Germinal center (tissue), 1 donor: Measurements from ENCODE around the gene NFATC1.

Experiments
- DNase-seq: peaks from one replicate; pipeline ENCODE4 v3.0.0; 2012; ENCODE audit warnings: mixed read lengths, low spot score

NFATC1 gene

DNA sequence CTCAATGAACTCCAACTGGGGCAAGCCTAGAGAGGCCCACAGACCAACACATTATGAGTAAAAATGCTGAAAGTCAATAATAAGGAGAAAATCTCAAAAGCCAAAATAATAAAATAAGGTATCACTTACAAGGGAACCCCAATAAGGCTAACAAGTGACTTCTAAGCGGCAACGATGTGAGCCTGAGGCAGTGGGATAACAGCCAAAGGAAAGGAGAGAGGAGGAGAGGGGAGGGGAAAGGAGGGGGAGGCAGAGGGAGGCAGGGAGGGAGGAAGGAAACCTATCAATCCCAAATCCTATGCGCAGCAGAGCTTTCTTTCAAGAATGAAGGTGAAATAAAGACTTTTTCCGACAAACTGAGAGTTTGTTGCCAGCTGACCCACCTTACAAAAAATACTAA lies 6.0 kb upstream of the NFATC1 start:
- no peak for DNase-seq

DNA sequence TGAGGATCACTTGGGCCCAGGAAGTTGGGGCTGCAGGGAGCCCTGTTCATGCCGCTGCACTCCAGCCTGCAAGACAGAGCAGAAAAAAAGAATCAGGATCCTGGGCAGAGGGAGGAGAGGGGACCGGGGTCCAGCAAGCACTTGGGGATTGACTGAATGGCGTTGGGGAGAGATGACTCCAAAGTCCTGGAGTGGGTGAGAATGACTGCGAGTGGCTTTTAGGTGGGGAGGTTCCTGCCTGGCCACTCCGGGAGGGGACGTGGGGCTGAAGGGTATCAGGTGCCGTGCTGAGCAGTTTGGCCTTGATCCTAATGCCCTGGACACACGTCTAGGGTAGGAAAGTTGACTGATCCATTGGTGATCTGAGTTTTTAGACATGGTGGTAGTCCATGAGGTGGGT lies 3.5 kb upstream of the NFATC1 start:
- no peak for DNase-seq

DNA sequence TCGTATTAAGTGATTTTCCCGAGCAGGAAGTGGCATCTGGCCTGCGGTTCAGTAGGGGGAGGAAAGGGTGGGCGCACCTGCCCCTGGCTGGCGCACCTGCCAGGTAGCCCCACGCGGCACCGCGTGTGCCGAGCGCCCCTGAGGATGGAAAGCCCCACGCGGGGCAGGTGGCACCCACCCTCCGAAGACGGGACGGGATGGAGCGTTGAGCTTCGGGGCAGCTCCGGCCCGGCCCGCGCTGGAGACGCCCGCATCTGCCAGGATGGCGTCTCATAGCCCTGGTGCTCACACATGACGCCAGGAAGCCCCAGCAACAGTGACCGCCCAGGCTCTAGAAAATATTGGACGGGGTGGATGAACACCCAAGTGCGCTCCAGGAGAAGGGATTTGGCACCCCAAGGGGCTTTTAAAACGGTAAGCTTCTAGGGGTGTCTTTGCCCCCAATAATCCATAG lies 2.5 kb upstream of the NFATC1 start:
- DNase-seq: peak; percentile 66

DNA sequence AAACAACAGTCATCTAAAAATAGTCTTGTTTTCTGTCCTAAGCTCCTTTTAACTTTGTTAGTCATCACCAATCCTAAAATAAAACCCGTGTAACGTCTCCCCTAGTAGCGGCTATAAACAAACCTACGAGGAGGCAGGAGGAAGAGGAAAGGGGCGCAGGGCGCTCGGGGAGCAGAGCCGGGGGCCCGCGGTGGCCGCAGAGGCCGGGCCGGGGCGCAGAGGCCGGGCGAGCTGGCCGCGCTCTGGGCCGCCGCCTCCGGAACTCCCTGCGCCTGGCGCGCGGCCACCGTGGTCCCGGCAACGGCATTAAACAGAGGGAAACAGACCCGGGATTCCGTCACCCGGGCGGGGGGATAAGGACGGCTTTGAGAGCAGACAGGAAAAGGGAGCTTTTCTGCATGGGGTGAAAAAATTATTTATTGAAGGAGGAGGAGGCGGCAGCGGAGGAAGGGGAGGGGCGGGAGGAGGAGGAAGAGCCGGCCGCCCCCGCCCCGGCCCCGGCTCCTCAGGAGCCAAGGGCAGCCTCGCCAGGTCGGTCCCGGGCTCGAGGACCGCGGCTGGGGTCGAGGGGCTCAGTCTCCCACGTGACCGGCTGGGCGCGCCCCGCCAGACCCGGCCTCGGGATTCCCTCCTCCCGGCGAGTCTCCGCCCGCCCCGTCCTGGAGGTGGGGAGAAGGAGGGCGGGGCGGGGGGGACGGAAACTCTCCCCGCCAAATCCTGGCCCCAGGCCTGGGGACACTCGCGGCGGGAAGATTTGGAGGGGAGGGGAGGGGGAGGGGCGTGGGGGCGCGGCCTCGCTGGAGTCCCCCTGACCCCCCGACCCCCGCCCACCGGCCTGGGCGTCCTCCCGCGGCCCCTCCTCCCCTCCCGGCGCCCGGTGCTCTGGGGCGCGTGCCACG lies 1.8 kb upstream of the NFATC1 start:
- DNase-seq: peak; percentile 67

DNA sequence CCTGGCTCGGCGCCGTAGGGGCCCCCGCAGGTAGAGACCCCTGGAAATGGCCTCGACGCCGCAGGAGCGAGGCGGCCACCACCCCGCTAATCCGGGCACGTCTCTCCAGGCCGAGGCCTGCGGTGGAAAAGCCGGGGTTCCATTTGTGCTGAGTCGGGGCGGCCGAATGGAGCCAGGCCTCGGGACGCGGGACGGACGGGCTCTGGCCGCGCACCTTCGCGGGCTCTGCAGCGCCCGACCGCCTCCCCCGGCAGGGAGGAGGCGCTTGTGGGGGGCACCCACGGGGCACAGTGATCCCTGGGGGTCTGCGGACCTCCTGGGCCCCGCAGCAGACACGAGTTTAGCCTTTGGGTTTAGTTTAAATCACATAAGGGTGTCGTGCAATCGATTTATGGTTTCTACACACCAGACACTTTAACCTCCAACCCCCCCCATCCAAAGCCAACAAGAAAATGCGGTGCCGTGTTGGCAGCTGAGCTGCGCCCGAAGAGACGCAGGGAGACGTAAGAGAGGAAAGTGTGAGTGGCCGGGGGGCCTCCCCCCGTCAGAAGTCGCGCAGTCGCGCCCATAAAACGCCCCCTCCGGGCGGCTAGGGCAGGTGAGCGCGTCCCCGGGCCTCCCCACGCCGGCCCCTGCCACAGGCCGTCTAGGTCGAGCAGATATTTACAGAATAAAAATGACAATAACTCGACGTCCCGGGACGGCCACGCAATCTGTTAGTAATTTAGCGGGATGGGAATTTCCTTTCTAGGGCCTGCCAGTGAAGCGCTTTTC lies 1.0 kb upstream of the NFATC1 start:
- peak; percentile 64 for DNase-seq

DNA sequence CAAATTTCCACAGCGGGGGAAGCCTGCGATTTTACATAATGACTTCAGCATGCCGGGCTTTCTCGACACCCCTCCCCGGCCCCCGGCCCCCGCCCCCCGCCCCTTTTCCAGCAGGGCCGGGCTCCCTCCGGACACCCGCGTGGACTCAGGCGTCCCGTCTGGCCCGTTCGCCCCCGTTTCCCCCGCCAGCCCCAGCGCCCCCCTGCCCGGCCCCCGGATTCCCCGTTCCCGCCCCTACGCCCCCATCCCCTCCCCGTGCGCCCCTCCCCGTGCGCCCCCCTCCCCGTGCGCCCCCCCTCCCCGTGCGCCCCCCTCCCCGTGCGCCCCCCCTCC lies 456 bp upstream of the NFATC1 start:
- no peak for DNase-seq

DNA sequence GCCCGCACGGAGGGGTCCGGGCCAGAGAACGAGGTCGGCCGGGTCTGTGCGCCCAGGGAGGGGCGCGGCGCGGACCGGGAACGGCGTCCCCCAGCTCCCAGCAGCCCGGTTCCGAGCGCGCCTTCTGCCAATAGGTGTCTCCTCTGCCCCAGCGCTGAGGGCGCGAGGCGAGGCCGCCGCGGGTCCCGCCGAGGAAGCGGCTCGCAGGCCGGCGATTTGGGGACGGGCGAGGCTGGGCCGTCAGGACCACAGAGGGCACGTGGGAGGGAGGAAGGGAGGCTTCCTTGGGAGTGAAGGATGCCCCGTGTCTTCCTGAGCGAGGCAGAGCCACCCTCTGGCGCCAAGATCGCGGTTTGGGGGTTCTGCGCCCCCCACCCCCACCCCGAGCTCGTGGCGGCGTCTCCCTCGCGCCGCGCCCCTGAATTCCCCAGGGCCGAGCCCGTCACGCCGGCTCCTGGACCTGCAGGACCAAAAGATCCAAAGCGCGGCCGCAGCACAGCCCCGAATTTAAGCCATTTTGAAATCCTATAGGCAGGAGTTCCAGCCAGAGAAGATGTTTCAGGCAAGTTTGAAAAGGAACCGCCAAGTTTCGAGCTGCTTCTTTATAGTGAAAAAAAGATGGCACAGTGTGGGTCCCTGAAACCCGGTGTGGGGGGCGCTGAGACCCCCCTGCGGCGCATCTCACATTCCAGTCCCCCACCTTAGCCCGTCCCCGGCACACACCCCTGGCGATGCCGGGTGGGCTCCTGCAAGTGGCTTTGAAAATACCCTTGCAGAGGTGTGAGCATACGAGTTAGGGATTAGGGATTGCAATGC lies 909 bp downstream of the NFATC1 start:
- DNase-seq: peak; percentile 62

DNA sequence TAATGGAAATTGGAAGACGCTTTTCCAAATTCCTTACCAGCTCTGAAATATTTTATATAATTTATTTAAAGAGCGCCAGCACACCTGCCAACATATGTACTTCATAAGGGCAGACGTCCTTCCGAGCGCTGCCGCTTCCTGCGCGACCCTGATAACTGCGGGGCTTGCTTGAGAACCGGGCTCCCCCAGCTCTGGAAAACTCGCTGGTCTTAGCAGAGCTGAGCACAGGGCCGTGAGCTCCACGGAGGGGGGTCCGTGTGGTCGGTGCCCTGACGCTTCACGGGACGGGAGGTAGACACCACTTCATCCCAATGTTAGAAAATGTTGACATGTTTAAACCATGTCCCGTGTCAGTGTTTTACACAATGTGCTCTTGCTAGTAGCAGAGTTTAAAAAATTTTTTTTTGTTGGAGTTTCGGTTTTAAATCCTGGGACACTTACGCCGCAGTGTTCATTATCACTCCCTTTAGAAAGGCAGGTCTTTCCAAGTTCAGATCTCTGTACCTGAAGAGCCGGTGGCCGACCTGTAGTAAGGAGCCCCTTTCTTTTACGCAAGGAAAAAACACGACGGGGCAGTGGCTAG lies 1.6 kb downstream of the NFATC1 start:
- DNase-seq: no peak

DNA sequence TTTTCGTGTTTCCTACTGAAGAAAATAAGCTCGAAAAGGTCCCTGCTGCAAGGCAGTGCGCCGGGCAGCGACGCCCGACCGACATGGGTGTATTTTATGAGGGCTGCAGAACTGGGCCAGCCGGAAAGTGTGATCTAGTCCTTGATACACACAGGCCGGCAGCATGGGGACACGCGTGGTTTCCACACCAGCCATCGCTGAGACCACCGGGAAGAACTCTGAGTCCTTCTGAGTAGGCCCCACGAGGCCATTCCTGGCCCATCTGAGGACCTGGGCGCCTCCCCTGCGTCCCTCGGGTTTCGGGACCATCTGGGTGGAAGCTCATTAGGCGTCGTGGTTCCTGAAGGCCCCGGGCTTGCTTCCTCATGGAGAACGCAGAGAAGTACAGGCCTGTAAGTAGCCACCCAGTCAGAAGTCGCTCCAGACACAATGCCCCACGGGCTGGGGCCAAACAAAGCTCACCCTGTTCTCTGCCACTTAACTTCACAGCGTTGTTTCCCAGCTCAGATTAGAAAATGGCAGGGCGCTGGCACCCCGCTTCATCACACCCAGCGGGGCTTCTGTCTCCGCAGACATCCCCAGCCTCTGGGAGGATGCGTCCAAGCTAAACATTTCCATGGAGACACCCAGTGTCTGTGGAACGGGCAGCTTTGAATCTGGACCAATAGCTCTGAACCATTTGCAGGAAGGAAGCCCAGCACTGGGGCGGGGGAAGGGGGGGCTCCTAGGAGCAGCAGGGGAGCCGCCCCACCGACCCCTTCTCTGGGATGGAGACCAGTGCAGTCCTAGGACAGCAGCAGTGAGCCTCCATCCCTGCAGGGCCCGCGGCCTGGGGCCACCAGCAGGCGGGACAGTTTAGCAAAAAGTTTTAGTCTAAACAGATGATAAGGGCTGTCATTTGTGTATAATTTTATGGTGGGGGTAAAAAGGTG lies 2.4 kb downstream of the NFATC1 start:
- no peak for DNase-seq

DNA sequence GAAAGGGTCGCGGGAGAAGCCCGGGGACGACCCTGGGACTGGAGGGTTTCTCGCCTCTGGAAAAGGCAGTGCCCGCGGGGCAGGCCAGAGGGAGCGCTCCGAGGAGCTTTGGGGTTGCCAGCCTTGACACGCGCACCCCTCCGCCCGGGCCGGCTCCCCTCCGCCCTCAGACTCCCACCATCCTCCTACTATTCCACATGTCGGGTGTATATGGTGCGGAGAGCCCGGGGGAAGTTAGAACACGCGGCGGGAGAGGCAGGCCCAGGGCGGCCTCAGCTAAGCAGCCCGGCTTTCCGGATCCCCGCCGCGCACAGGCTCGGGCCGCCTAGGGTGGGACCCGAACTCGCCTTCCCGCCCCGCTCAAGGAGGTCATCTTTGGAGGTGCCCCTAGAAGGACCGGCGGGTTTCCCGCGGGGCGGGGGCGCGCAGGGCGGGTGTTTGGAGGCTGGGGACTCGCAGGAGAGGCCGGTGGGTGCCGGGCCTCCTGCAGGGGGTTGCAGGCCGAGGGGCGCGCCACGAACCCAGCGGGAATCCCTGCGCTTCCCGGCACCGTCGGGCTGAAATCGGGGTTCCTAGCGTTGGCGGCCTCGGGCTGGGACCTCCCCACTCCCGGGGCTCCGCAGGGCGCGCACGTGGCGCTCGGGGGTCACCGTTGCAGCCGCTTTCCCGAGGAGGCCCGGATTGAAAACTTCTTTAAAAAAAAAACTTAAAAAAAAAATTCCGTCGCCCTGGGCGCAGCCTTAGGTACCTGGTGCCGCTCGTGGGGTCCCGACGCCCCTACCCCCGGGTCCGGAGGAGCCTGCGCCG lies 3.7 kb downstream of the NFATC1 start:
- peak; percentile 58 for DNase-seq

DNA sequence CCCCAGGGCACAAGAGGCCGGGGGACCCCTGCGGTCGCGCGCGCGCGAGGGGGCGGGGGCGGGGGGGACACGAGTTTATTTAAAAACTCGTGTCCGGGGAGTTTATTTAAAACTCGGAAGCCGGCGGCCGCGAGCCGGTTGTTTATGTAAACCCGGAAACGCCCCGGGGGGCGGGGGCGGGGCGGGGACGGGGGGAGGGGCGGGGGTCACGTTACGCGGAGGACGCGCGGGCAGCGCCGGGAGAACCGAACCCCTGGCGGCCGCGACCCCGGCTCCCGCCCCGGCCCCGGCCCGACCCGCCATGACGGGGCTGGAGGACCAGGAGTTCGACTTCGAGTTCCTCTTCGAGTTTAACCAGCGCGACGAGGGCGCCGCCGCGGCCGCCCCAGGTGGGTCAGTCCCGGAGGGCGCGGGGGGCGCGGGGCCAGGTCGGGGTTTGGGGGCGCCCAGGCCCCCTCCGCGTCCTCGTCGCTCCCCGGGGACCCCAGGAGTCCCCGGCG lies 4.4 kb downstream of the NFATC1 start:
- peak; percentile 83 for DNase-seq

DNA sequence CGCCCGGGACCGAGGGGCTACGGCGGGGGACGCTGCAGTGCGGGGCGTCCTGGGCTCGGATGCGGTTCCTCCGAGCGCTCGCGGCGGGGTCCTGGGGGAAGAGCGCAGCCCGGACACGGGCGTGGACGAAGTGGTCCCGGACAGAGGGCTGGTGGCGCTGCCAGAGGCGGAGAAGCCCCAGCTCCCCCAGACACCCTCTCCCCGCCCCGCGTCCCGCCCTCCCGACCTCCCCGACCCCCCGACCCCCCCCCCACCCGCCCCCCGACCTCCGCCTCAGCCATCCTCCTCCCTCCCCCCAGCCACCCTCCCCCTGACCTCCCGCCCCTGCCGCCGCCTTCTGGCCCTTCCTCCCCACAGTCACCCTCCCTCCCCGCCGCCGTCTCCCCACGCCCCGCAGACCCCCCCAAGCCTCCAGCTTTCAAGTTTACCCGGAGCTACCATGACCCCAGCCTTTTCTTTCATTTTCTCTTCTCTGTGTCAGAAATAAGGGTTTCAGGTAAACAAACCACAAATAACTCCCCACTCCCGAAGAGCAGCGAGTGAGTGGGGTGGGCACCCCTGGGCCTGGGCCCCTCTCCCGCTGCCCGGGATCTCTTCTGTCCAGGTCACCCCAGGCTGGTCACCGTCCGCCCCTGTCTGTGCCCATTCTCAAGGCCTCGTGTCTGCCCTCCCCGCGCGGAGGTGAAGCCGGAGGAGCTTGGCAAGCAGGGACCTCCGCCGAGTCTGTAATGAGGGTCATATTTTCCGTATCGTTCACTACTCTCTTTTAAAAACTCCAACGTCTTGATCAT lies 5.1 kb downstream of the NFATC1 start:
- peak; percentile 75 for DNase-seq

DNA sequence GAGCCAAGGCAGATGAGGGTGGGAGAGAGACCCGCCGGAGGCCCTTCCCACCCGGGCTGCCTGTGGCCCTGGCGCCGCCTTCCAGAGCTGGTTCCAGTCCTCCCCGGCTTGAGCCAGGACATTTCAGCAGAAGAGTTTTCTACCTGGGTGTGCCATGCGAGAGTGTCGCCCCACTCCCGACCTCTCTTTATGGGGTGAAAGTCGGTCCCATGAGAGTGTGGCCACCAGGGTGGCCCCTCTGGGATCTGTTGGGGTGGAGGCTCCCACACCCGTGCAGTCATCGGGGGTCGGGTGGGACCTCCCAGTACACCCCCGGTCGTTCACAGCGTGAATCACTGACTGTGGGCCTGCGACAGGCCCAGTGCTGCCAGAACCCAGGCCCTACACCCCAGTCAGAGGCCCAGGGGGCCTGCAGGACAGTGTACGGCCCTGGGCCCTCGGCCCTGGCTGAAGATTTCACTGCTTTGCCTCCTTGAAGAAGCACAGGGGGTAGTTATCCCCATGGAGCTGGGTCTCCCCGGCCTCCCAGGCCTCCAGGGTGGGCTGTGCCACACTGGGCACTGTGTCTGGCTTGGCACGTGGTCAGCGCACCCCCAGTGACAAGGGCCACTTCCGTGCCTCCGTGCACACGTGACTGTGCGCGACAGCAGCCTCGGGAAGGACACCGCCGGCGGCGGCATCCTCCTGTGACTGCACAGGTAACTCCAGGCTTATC lies 5.9 kb downstream of the NFATC1 start:
- no peak for DNase-seq

DNA sequence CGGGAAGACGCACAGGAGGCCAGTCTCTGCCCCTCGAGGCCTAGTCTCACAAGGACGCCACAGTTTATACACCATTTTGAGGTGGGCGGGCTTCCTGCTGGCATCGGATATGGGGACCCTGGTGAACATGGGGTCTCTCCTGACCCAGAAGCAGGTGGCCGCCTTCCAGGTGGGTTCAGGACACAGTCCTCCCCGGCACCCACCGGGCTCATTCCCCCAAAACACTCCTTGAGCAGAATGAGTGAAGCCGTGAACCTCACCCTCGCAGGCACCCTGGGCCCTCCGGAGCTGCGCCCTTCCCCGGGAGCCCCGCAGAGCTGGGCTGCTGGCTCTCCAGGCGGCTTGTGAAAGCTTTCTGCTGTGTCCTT lies 6.5 kb downstream of the NFATC1 start:
- DNase-seq: no peak

DNA sequence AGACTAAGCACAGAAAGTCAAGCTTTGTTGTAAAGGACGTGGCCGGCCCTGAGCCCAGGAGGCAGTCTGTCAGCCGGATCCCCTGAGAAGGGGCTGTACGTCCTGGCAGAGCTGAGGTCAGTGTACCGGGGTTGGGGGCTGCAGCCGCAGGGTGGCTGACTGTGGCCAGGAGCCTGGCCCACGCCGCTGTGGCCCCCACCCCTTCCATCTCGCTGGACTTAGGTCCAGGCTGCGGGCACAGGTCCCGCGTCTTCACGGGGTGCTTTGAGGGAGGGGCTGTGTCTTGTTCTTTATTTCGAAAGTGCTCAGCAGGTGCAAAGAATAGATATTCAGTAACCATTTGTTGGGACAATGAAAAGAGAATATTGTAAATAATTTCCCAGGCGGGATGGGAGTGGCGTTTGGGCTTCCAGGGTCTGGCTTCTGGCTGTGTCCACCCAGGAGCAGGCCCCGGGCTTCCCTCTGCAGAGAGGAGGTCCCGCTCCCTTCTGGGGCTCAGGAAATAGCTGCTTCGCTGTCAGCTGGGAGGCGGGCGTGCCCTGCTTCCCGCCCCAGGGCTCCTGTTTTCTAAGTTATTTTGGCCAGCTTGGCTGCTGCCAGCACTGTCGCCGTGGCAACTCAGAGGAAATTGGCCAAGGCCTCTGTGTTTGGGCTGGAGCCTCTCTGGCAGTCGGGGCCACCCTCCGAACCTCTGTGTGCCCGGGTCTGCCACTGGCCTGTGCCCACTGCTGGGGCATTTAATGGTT lies 7.4 kb downstream of the NFATC1 start:
- peak; percentile 42 for DNase-seq

DNA sequence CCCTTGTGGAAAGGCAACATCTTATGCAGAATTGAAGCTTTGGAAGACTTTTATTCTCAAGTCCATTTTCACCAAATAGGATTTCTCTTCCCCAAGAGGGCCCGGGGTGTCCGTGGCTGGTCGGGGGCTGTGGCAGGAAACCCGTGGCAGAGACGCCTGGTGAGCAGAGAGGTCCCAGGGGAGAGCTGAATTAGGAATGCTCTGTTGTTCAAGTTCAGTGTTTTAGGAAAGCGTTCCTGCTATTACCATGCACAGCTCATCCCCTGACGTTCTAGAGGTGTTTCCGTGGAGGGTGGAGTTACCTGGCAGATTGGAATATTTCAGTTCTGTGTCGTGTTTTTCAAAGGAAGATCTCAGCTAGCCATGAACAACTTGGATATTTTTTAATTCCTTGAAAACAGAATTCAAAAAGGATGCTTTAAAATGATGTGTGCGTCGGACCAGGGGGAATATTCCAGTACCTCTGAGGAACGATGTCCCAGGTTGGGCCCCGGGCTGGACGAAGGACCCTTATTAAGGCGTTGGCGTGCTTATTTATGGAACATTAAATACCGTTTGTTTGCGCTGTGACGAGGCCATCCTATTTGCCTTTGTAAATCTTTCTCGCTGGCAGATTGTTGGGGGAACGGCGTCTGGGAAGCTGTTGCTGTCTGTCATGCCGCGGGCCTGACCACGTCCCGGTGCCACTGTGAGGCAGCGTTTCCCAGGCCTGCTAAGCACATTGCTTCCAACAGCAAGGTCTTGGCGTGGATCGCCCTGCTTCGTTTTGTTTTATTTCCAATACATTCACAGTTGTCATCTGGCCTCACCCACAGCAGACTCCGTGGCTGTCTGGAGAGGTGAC lies 8.2 kb downstream of the NFATC1 start:
- DNase-seq: no peak

DNA sequence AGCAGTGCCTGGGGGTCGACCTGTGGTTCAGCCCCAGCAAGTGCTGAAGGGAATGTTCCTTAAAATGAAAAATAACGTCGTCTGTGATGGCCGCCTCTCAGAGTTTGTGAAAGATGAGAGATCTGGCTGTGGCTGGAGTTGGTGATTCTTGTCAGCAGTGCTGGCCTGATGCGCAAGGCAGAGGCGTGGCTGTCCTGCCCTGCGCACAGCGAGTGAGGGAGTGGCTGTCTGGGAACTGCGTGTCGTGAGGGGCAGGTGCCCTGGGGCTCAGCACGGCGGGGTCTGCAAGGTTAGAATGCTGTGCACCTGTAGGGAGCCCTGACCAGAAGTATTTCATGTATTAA lies 8.8 kb downstream of the NFATC1 start:
- DNase-seq: no peak
